Activated T-cell treated with anti-CD3 and anti-CD28 coated beads, Interleukin-2, amount 50 U/mL, for 48 hours (primary cell): Measurements from ENCODE around the gene INO80E.

Experiments used
- DNase-seq, 2 experiments: peaks; one replicate each; pipeline ENCODE4 v3.0.0-alpha.2; 2020

The INO80E gene

GRCh38 chr16:29975811-29976511 is 20.1 kb upstream of the INO80E start:
- no peak for DNase-seq

GRCh38 chr16:29977063-29977825 is 18.8 kb upstream of the INO80E start:
- DNase-seq = no peak

GRCh38 chr16:29978081-29978480 is 18.0 kb upstream of the INO80E start:
- DNase-seq = no peak

GRCh38 chr16:29978564-29979270 is 17.3 kb upstream of the INO80E start:
- DNase-seq = no peak

- DNase-seq = no peak
These were observed 13.3 kb upstream of the INO80E start for GRCh38 chr16:29982560-29983419.

GRCh38 chr16:29983420-29984136 is 12.5 kb upstream of the INO80E start:
- DNase-seq = no peak

- no peak for DNase-seq
These were observed 11.8 kb upstream of the INO80E start for GRCh38 chr16:29984137-29984763.

- DNase-seq = no peak
These were observed 11.3 kb upstream of the INO80E start for GRCh38 chr16:29984764-29985147.

- DNase-seq = no peak
These were observed 10.7 kb upstream of the INO80E start for GRCh38 chr16:29985271-29985811.

- DNase-seq = no peak
These were observed 9.8 kb upstream of the INO80E start for GRCh38 chr16:29986231-29986630.

GRCh38 chr16:29986931-29987330 is 9.1 kb upstream of the INO80E start:
- DNase-seq = no peak

- no peak for DNase-seq
These were observed 8.5 kb upstream of the INO80E start for GRCh38 chr16:29987371-29988085.

GRCh38 chr16:29988346-29989075 is 7.5 kb upstream of the INO80E start:
- no peak for DNase-seq

- DNase-seq = no peak
These were observed 6.8 kb upstream of the INO80E start for GRCh38 chr16:29989111-29989858.

- DNase-seq = no peak
These were observed 6.0 kb upstream of the INO80E start for GRCh38 chr16:29990034-29990433.

- no peak for DNase-seq
These were observed 5.0 kb upstream of the INO80E start for GRCh38 chr16:29990883-29991570.

- DNase-seq = no peak
These were observed 4.5 kb upstream of the INO80E start for GRCh38 chr16:29991571-29991904.

GRCh38 chr16:29992344-29992967 is 3.6 kb upstream of the INO80E start:
- DNase-seq = no peak
